Naive thymus-derived CD8-positive, alpha-beta T cell (primary cell): ENCODE results near the gene SDR42E2. TPM values are rescaled to one million over a fixed set of nuclear protein-coding genes. Genes with fewer than 3 reads are reported as not detected.
A peak's percentile ranks its signal among the peaks of the same experiment; 100 is the strongest.
"Not testable (repeated sequence)": the region's sequence is repeated elsewhere in the genome, so short reads cannot be mapped to it uniquely, and the experiment has no call there.

ENCODE experiments used
- ATAC-seq, 2 donors: fragments of 150-1000 bp; cut with Tn5 transposase in 1 of 2; sonication (Bioruptor Pico), chemical (Tn5 transposase) in 1 of 2; 1 replicate in 1 of 2; 2 replicates in 1 of 2; pipeline ENCODE4 v1.10.0; 2021; ENCODE audit warnings: mild to moderate bottlenecking in 2 of 2, moderate library complexity in 2 of 2
- POLR2A ChIA-PET: fragments of 350-600 bp; sonication (Branson Sonifier 250); formaldehyde crosslinking; loops from one replicate; lab custom pipeline; 2021; ENCODE audit warnings: antibody characterized with exemption; lab: Charles Lee
- DNase-seq, 10 donors: peaks; one replicate each; pipeline versions ENCODE4 v3.0.0 to v3.0.0-alpha.2; 2020 to 2022
- H3K27ac Mint-ChIP-seq, 10 donors: one replicate each; pipeline ENCODE4 v1.8.0; 2020 to 2022; ENCODE audit warnings: mild to moderate bottlenecking in 10 of 10, mixed read lengths in 10 of 10, moderate library complexity in 4 of 10, inconsistent platforms in 1 of 10
- H3K27me3 Mint-ChIP-seq, 5 donors: one replicate each; pipeline ENCODE4 v1.8.0; 2021 to 2022; ENCODE audit warnings: mixed read lengths in 5 of 5
- H3K36me3 Mint-ChIP-seq, 3 donors: one replicate each; pipeline ENCODE4 v1.8.0; 2020 to 2022; ENCODE audit warnings: mixed read lengths in 3 of 3, mild to moderate bottlenecking in 2 of 3, inconsistent platforms in 1 of 3
- H3K4me1 Mint-ChIP-seq, 4 donors: one replicate each; pipeline ENCODE4 v1.8.0; 2021 to 2022; ENCODE audit warnings: mixed read lengths in 4 of 4
- H3K4me3 Mint-ChIP-seq, 10 donors: one replicate each; pipeline ENCODE4 v1.8.0; 2020 to 2022; ENCODE audit warnings: mild to moderate bottlenecking in 10 of 10, mixed read lengths in 10 of 10, moderate library complexity in 6 of 10, inconsistent platforms in 1 of 10
- H3K9me3 Mint-ChIP-seq, 9 donors: one replicate each; pipeline ENCODE4 v1.8.0; 2020 to 2022; ENCODE audit warnings: mixed read lengths in 9 of 9, mild to moderate bottlenecking in 3 of 9, inconsistent platforms in 1 of 9, moderate library complexity in 1 of 9
- polyA plus RNA-seq, 3 donors: library from polyadenylated mRNA; unstranded; fragments of 300-500 nt; fragmentation: Illumina TruSeq; gene quantifications; one replicate each; pipeline ENCODE4 v1.2.3, GENCODE V29; 2021
- total RNA-seq, 8 experiments: library from RNA in 2 of 8; stranded (reverse) in 2 of 8; gene quantifications; one replicate each; pipeline ENCODE4 v1.2.3 and lab custom pipeline; 2021 to 2026

Gene SDR42E2
- total RNA-seq (under 1 TPM; 0.55 to 0.70 TPM), polyA plus RNA-seq (under 1 TPM; 0.23 to 0.45 (median 0.29) TPM), total RNA-seq (lab: John Stamatoyannopoulos, UW) (0.32 to 14.6 (median 0.77) reads per million in 6 experiments)

DNA sequence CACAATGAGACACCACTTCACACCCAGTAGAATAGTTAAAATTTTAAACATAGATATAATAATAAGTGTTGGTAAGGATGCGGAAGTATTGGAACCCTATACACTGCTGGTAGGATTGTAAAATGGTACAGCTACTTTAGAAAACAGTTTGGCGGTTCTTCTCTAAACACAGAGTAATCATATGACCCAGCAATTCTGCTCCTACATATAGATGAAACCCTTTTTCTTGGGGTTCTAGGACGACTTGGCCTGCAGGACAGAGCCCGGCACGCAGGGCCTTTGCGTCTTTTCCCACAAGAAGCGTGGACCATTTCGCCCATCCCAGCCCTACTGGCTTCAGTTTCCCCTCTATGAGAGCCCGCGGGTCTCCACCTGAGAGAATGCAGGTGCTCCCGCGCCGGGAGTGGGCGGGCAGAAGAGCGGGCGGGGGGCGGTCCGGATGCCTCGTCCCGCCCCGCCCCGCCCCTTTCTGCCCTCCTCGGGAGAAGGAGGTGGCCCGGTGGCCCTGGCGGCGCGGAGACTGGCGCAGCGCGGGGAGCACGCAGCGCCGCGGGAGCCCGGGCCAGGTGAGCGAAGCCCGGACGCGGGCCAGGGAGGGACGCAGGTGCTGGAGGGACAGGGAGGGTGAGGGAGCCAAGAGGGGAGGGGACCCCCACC is at the start of gene SDR42E2:
Gene SDR42E2 (plus strand): TSS at position 508 of the 657 bp plus-strand sequence. CDS start 3,077 bp downstream, outside the sequence.
- H3K4me1 Mint-ChIP-seq = peaks cover 3 to 9% (median 7%) of the 10 kb centered on the region in 4 donors
- peaks cover 5 to 22% (median 12%) of the 10 kb centered on the region in 5 donors for H3K27me3 Mint-ChIP-seq
- peaks cover 0 to 12% (median 0%) of the 10 kb centered on the region in 9 donors for H3K9me3 Mint-ChIP-seq
- H3K36me3 Mint-ChIP-seq = no peaks in the 10 kb centered on the region
- ATAC-seq (peak; percentile 94 to 96), DNase-seq (peak; percentile 25 to 71 (median 48))
- POLR2A ChIA-PET = no interaction called here
- peak within 1 kb of the TSS in 1 of 10 donors; percentile 33 for H3K27ac Mint-ChIP-seq
- H3K4me3 Mint-ChIP-seq = peak within 1 kb of the TSS; percentile 9 to 75 (median 53)

DNA sequence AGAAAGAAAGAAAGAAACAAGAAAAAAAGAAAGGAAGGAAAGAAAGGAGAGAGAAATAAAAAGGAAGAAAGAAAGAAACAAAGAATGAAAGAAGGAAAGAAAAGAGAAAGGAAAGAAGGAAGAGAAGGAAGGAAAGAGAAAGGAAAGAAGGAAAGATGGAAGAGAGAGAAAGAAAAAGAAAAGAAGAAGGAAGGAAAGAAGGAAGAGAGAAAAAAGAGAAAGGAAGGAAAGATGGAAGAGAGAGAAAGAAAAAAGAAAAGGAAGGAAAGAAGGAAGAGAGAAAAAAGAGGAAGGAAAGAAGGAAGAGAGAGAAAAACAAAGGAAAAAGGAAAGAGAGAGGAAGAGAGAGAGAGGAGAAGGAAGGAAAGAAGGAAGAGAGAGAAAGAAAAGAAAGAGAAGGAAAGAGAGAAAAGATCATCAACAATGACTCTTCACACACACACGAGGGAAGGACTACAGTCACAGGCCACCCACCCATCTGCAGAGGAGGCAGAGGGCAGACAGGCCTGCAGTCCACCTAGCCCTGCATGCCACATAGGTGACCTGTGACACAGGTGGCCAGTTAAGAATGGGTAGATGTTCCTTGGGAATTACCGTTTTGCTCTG is 46.1 kb upstream of the SDR42E2 start:
- POLR2A ChIA-PET = no interaction called here
- ATAC-seq = no peak
- H3K27ac Mint-ChIP-seq = peak overlapping the region in 2 of 10 donors; percentile 53 to 81

DNA sequence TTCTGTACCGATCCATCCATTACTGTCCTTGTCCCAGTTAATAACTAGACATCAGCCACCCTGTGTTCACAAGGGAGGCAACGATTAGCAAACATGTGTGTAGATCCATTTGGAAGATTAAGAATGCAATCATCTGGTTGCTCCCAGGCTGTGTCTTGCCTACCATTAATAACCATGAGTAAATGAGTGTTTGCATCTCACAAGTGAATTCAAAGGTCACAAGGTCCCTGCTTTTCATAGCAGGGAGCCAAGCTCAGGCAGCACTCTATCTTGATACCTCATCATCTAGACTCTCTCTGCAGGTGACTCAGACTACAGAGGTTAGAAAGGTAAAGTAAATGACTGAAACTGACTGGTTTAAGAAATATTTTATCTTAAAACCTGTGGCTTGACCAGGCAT is 44.7 kb upstream of the SDR42E2 start:
- no peak overlapping the region for H3K4me3 Mint-ChIP-seq

More for the DNA sequence above, 46.1 kb upstream of the SDR42E2 start:
- H3K4me3 Mint-ChIP-seq = no peak overlapping the region
- no peaks in the 10 kb centered on the region for H3K9me3 Mint-ChIP-seq
- peaks cover 0 to 1% (median 0%) of the 10 kb centered on the region in 4 donors for H3K4me1 Mint-ChIP-seq
- H3K36me3 Mint-ChIP-seq = no peaks in the 10 kb centered on the region
- no peak for DNase-seq
- no peaks in the 10 kb centered on the region for H3K27me3 Mint-ChIP-seq

DNA sequence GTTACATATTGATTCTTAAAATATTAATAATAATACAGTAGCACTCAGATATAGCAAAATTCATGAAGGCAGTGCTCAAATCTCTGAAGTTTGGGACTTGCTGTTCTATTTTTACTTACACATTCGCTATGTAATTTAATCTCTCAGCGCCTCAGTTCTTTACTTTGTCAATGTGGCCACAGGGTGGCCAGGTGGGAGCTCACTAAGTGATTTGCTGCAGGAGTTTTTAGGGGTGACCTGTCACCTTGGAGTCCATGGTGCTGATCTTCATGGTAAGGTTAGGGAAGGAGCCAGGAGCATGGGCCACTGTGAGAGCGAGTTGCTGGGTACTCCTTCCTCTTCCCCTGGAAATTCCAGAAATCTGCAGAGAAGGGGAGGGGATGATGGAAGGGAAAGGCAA is 41.9 kb upstream of the SDR42E2 start:
- POLR2A ChIA-PET = no interaction called here
- Mint-ChIP-seq H3K27ac (peak overlapping the region in 1 of 10 donors; percentile 32), H3K36me3 (no peaks in the 10 kb centered on the region), H3K27me3 (peaks cover 0 to 7% (median 0%) of the 10 kb centered on the region in 5 donors), H3K4me1 (peaks cover 0 to 4% (median 0%) of the 10 kb centered on the region in 4 donors), H3K4me3 (no peak overlapping the region), H3K9me3 (no peaks in the 10 kb centered on the region)
- ATAC-seq (no peak), DNase-seq (no peak)

More for the DNA sequence above, 44.7 kb upstream of the SDR42E2 start:
- Mint-ChIP-seq H3K36me3 (no peaks in the 10 kb centered on the region), H3K27me3 (peaks cover 0 to 7% (median 0%) of the 10 kb centered on the region in 5 donors), H3K9me3 (no peaks in the 10 kb centered on the region), H3K4me1 (peaks cover 0 to 1% (median 0%) of the 10 kb centered on the region in 4 donors), H3K27ac (peak overlapping the region in 1 of 10 donors; percentile 60)
- POLR2A ChIA-PET = no interaction called here
- DNase-seq (no peak), ATAC-seq (no peak)

DNA sequence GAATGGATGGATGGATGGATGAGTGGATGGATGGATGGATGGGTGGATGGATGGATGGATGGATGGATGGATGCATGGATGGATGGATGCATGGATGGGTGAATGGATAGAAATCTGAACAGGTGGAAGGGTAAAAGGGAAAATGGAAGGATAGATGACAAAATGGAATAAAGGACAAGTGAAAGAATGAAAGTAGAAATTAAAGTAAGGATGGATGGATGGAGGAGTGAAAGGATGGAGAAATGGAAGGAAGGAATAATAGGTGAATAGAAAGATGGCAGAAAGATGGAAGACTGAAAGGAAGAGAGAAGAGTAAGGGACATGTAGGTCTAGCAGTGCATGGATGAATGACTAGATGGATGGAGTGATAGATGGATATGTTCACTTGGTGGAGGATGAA is 40.1 kb upstream of the SDR42E2 start:
- Mint-ChIP-seq H3K4me3 (no peak overlapping the region), H3K36me3 (no peaks in the 10 kb centered on the region), H3K27me3 (peaks cover 0 to 7% (median 0%) of the 10 kb centered on the region in 5 donors), H3K9me3 (no peaks in the 10 kb centered on the region), H3K27ac (no peak overlapping the region), H3K4me1 (peaks cover 0 to 2% (median 0%) of the 10 kb centered on the region in 4 donors)
- ATAC-seq (no peak), DNase-seq (no peak)
- POLR2A ChIA-PET = no interaction called here

DNA sequence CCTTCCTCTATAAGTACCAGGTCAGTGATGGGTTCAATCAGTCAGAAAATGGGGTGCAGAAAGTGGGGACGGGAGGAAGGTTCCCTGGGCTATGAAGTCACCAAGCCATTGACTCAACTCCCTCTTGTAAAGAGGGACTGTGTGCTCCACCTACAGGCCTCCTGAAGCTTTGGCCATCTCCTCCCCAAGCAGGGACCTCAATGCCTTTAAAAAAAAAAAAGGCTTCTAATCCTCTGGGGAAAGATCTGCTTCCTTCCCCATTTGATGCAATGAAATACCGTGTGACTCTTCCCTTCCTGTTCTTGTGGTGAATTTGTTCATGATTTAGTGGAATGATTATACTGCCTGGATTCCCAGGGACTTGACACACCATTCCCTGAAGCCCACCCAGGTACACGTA is 39.2 kb upstream of the SDR42E2 start:
- H3K27me3 Mint-ChIP-seq = peaks cover 0 to 12% (median 0%) of the 10 kb centered on the region in 5 donors
- H3K4me3 Mint-ChIP-seq = no peak overlapping the region

DNA sequence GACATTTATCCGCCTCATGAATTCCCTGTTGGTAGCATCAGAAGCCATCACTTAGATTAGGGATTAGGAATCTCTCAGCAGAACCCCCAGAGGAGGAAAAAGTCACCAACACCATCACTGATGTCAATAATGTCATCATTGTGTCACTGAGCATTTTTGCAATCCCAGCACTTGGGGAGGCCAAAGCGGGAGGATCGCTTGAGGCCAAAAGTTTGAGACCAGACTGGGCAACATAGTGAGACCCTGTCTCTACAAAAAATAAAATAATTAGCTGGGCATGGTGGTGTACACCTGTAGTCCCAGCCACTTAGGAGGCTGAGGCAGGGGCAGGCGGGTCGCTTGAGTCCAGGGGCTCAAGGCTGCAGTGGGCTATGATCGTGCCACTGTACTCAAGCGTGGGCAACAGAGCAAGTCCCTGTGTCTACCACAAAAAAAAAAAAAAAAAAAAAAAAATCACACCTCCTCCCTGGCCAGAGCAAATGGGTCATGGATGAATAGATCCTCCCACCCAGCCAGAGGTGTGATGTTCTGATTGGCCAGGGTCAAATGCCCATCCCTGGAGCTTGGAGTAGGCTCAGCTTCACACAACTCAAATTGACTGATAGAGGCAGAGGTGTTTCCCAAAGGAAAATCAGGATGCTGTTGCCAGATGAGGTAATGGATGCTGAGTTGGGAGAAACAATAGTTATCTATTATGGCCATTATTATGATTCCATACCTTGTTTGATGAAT is 38.4 kb upstream of the SDR42E2 start:
- Mint-ChIP-seq H3K27me3 (peaks cover 0 to 18% (median 3%) of the 10 kb centered on the region in 5 donors), H3K36me3 (no peaks in the 10 kb centered on the region), H3K4me3 (no peak overlapping the region), H3K4me1 (peaks cover 0 to 2% (median 0%) of the 10 kb centered on the region in 4 donors), H3K9me3 (peaks cover 0 to 4% (median 0%) of the 10 kb centered on the region in 9 donors), H3K27ac (peak overlapping the region in 1 of 10 donors; percentile 74)
- POLR2A ChIA-PET = no interaction called here
- DNase-seq (no peak), ATAC-seq (no peak)

More for the DNA sequence above, 39.2 kb upstream of the SDR42E2 start:
- no peak for DNase-seq
- Mint-ChIP-seq H3K9me3 (peaks cover 0 to 4% (median 0%) of the 10 kb centered on the region in 9 donors), H3K27ac (peak overlapping the region in 1 of 10 donors; percentile 74), H3K4me1 (peaks cover 0 to 2% (median 0%) of the 10 kb centered on the region in 4 donors), H3K36me3 (no peaks in the 10 kb centered on the region)
- no peak for ATAC-seq
- POLR2A ChIA-PET = no interaction called here

DNA sequence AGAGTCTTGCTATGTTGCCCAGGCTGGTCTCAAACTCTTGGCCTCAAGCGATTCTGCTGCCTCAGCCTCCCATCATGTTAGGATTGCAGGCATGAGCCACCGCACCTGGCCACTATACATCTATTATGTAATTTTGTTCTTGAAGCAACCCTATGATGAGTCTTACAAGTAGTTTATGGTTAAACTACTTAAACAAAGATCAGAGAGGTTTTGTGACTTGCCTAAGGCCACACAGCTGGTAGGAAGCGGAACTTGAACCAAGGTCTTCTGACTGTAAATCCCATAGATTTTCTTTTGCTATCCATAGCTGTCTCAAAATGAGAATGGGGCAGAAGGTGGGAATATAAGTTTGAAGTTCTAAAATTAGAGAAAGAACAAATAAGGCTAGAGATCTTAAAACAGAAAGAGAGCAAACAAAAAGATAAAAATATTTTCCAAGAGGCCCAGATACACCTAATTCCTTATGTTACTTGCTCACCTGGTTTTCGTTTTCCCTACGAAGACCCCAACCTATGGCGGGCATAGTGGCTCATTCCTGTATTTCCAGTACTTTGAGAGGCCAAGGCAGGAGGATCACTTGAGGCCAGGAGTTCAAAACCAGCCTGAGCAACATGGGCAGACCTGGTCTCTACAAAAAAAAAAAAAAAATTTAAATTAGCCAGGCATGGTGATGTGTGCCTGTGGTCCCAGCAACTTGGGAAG is 37.6 kb upstream of the SDR42E2 start:
- H3K9me3 Mint-ChIP-seq = peaks cover 0 to 4% (median 0%) of the 10 kb centered on the region in 9 donors
- ATAC-seq (no peak), DNase-seq (no peak)
- H3K36me3 Mint-ChIP-seq = no peaks in the 10 kb centered on the region
- H3K27me3 Mint-ChIP-seq = peaks cover 0 to 21% (median 3%) of the 10 kb centered on the region in 5 donors
- H3K4me3 Mint-ChIP-seq = no peak overlapping the region
- POLR2A ChIA-PET = no interaction called here
- H3K27ac Mint-ChIP-seq = no peak overlapping the region
- H3K4me1 Mint-ChIP-seq = peaks cover 0 to 2% (median 0%) of the 10 kb centered on the region in 4 donors

DNA sequence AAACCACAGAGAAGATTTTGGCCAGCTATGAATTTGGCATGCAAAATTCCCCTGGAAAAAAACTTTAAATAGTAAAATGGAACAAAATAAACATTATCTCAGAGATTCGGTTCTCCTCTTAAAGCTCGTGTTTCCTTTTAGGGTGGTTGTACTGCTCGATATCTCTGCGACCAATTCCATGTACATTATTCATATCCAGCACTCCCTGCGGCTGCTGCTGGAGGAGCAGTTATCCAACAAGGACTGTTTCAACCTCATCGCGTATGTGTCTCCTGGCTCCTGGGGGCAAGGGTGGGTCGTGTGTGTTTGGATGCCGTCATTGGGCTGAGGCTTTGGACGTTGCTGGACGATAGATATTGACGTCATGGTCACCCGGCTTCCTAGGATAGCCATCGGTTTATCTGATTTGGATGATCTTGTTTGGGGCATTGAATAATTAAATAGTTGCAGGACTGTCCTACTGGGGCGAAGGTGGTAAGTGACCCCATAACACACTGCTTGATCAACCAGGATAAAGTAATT is 36.2 kb upstream of the SDR42E2 start:
- peaks cover 0 to 2% (median 0%) of the 10 kb centered on the region in 4 donors for H3K4me1 Mint-ChIP-seq
- H3K4me3 Mint-ChIP-seq = no peak overlapping the region
- no peak for DNase-seq
- peaks cover 0 to 4% (median 0%) of the 10 kb centered on the region in 9 donors for H3K9me3 Mint-ChIP-seq
- H3K27me3 Mint-ChIP-seq = peaks cover 0 to 24% (median 3%) of the 10 kb centered on the region in 5 donors
- POLR2A ChIA-PET = no interaction called here
- no peaks in the 10 kb centered on the region for H3K36me3 Mint-ChIP-seq
- no peak for ATAC-seq
- H3K27ac Mint-ChIP-seq = no peak overlapping the region

DNA sequence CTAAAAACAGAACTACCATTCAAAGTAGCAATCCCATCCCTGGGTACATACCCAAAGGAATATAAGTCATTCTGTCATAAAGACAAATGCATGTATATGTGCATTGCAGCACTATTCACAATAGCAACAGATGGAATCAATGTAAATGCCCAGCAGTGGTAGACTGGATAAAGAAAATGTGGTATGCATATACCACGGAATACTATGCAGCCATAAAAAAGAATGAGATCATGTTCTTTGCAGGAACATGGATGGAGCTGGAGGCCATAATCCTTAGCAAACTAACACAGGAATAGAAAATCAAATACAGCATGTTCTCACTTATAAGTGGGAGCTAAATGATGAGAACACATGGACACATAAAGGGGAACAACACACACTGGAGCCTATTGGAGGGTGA is 33.8 kb upstream of the SDR42E2 start:
- peaks cover 0 to 16% (median 3%) of the 10 kb centered on the region in 5 donors for H3K27me3 Mint-ChIP-seq
- H3K36me3 Mint-ChIP-seq, ATAC-seq, H3K9me3 Mint-ChIP-seq, H3K4me3 Mint-ChIP-seq, DNase-seq, H3K27ac Mint-ChIP-seq, POLR2A ChIA-PET, H3K4me1 Mint-ChIP-seq: not testable (repeated sequence)

DNA sequence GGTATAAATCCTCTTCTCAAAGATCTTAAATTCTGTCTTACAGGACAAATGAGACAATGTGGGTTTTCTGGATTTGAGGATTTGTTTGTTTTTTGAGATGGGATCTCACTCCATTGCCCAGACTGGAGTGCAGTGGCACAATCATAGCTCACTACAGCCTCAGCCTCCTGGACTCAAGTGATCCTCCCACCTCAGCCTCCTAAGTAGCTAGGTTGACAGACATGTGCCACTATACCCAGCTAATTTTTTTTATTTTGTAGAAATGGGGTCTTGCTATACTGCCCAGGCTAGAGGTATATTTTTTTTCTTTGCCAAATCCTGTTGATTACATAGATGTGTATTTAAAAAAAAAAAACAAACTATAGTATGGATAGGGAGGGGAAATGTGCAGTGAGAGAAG is 31.8 kb upstream of the SDR42E2 start:
- Mint-ChIP-seq H3K36me3 (no peaks in the 10 kb centered on the region), H3K27ac (no peak overlapping the region), H3K4me3 (no peak overlapping the region), H3K9me3 (peaks cover 0 to 4% (median 0%) of the 10 kb centered on the region in 9 donors), H3K27me3 (peaks cover 0 to 16% (median 3%) of the 10 kb centered on the region in 5 donors), H3K4me1 (no peaks in the 10 kb centered on the region)
- POLR2A ChIA-PET = no interaction called here
- ATAC-seq = no peak
- DNase-seq = no peak

DNA sequence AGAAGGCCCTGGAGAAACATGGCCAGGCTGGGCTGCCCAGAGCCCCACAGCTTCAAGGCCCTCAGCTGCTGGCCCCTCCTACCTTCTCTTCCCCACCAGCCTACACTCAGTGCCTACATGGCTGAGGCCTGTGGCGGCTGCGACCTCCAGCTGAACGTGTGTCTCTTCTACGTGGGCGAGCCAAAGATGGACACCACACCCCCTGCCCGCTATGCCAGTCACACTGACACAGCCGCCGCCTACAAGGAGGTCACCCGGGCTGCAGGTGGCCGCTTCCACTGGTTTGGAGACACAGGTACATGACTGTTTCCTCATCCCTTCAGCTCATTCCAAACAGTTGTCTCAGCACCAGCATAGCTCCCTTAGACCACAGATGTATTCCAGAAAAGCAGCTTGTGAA is 29.5 kb upstream of the SDR42E2 start:
- ATAC-seq = no peak
- H3K9me3 Mint-ChIP-seq = peaks cover 0 to 3% (median 0%) of the 10 kb centered on the region in 9 donors

More for the DNA sequence above, 29.5 kb upstream of the SDR42E2 start:
- DNase-seq = no peak
- no peak overlapping the region for H3K4me3 Mint-ChIP-seq
- peaks cover 0 to 15% (median 2%) of the 10 kb centered on the region in 5 donors for H3K27me3 Mint-ChIP-seq
- H3K36me3 Mint-ChIP-seq = no peaks in the 10 kb centered on the region
- H3K4me1 Mint-ChIP-seq = no peaks in the 10 kb centered on the region
- H3K27ac Mint-ChIP-seq = no peak overlapping the region
- POLR2A ChIA-PET = no interaction called here
